Right lobe of liver (tissue), 6 donors: Measurements from ENCODE around the gene FBXO8. TPM values are rescaled to one million over a fixed set of nuclear protein-coding genes. Genes with fewer than 3 reads are reported as not detected.

Experiments used
- ATAC-seq, 4 donors: fragments of 200-7000 bp; cut with Tn5 transposase; one replicate each; pipeline ENCODE4 v1.9.1; 2020; ENCODE audit warnings: mild to moderate bottlenecking in 4 of 4, moderate library complexity in 4 of 4
- DNase-seq, 3 donors: peaks; one replicate each; pipeline ENCODE4 v3.0.0-alpha.2; 2020
- H3K27ac ChIP-seq, 3 donors: fragments of 200-600 bp; one replicate each; pipeline ENCODE4 v1.8.0; 2022
- H3K27me3 ChIP-seq, 2 donors: fragments of 200-600 bp; one replicate each; pipeline ENCODE4 v1.8.0; 2022
- H3K36me3 ChIP-seq, 4 donors: fragments of 200-600 bp; sonication (generic) in 1 of 4; one replicate each; pipeline versions ENCODE4 v1.5.1 to v1.8.0; 2017 to 2022; ENCODE audit warnings: control low read depth in 1 of 4
- H3K4me1 ChIP-seq, 4 donors: fragments of 200-600 bp; sonication (generic) in 1 of 4; one replicate each; pipeline versions ENCODE4 v1.5.1 to v1.8.0; 2017 to 2022; ENCODE audit warnings: control low read depth in 1 of 4
- H3K4me3 ChIP-seq, 3 donors: fragments of 200-600 bp; one replicate each; pipeline ENCODE4 v1.8.0; 2022
- H3K9me3 ChIP-seq, 4 donors: fragments of 200-600 bp; sonication (generic) in 1 of 4; one replicate each; pipeline versions ENCODE4 v1.5.1 to v1.8.0; 2017 to 2022; ENCODE audit warnings: control low read depth in 1 of 4
- POLR2A ChIP-seq: fragments of 450-650 bp; IDR thresholded peaks from one replicate; pipeline ENCODE4 v1.6.1; 2017; ENCODE audit warnings: antibody characterized with exemption, mild to moderate bottlenecking
- WGBS: methylation state at CpG from one replicate; pipeline ENCODE4 v1.1.6; 2018; ENCODE audit warnings: low coverage, low lambda C conversion rate; ENCODE audit not compliant: insufficient coverage; ENCODE audit errors: missing lambda C conversion rate; 5-methylcytosine and 5-hydroxymethylcytosine counted together
- intact Hi-C, 2 donors: fragments of 100-400 bp; cut with DNase I; formaldehyde crosslinking; loops; one replicate each; pipeline versions ENCODE4 v1.11.2 to v1.14.1; 2022
- total RNA-seq, 6 experiments: library from RNA; depleted of rRNA in 2 of 6; stranded (reverse); fragments of >200 nt in 2 of 6; fragmentation: NEBNext Ultra II Directional in 3 of 6; extraction: Animal tissue kit (Norgen Biotek cat#: 25700) in 3 of 6; gene quantifications; one replicate each; pipeline versions ENCODE4 v1.1.0 to v1.2.4, GENCODE V29; 2016 to 2023
- TF ChIP-seq, protein P1 (sequence below), 4 donors: fragments of 200-600 bp in 3 of 4; fragments of 450-650 bp in 1 of 4; IDR thresholded peaks; one replicate each; pipeline versions ENCODE4 v1.5.1 to v1.8.0; 2016 to 2022; ENCODE audit warnings: antibody characterized with exemption in 4 of 4, mild to moderate bottlenecking in 2 of 4
- donor health status: DM: no; HTN: yes; CAD: no.
- donor health status: DM: no; HTN: no; CAD: no.
- donor health status: DM: no; HTN: no; CAD: no.
- donor health status: DM: no; HTN: yes; CAD: no.
- donor health status: DM: no; HTN: yes; CAD: no.

FBXO8 gene
- total RNA-seq, 6 experiments from 2014 or later: 22.9 to 73.3 (median 29.3) TPM

DNA sequence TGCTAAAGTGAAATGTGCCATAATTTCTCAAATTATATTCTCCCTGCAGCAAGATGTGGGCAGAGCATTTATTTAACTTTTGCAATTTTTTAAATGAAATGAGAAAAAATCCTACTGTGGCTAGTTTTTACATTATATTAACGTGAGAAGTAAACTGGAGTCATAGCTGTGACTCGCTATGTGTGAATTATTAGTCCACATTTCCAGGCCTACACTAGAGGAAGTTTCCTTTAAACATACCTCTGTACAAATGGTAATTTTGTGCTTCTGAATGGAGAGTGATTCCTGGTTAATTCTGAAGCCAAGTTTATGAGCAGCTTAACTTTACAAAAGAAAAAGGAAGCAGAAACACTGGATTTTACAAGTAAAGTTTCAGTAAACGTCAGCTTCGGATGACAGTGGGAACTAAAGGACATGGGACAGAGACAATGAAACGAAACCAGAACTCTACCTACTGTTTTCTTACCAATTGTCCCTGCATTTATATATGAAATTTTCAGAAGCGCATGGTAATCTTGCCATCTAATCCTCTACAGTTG, 72.4 kb downstream of the FBXO8 start:
- WGBS: 38% methylated on average over 6 of the region's 6 CpGs
- no peak for TF ChIP-seq POLR2A
- TF ChIP-seq, protein P1, sequence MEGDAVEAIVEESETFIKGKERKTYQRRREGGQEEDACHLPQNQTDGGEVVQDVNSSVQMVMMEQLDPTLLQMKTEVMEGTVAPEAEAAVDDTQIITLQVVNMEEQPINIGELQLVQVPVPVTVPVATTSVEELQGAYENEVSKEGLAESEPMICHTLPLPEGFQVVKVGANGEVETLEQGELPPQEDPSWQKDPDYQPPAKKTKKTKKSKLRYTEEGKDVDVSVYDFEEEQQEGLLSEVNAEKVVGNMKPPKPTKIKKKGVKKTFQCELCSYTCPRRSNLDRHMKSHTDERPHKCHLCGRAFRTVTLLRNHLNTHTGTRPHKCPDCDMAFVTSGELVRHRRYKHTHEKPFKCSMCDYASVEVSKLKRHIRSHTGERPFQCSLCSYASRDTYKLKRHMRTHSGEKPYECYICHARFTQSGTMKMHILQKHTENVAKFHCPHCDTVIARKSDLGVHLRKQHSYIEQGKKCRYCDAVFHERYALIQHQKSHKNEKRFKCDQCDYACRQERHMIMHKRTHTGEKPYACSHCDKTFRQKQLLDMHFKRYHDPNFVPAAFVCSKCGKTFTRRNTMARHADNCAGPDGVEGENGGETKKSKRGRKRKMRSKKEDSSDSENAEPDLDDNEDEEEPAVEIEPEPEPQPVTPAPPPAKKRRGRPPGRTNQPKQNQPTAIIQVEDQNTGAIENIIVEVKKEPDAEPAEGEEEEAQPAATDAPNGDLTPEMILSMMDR (IDR thresholded peaks at IDR 0.05): no peak
- Histone ChIP-seq H3K4me1 (peaks cover 0 to 3% (median 0%) of the 10 kb centered on the region in 4 donors), H3K4me3 (no peak overlapping the region), H3K9me3 (no peaks in the 10 kb centered on the region), H3K27me3 (peaks cover 11 to 32% of the 10 kb centered on the region in 2 donors), H3K27ac (peak overlapping the region in 2 of 3 donors; percentile 20 to 25), H3K36me3 (no peaks in the 10 kb centered on the region)
- DNase-seq: no peak
- intact Hi-C loops: no loop called here
- ATAC-seq: no peak

DNA sequence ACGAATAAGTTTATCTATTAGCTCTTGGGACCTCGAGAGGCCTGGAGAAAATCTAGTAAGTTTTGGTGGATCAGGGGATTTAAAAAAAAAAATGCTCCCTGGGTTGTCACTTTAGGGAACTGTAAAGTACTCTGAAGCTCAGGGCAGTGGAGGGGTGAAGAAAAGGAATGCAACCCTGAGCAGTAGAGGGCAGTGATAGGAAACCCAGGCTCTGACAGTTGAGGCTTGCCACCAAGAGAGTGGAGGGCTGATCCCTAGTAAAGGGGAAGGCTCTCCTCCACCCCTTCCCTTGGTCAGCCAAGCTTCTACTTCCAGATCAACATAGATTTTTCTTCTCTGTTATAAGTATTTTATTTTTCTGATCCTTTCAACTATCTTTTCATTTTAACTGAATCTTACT, 73.1 kb downstream of the FBXO8 start:
- Histone ChIP-seq H3K4me3 (no peak overlapping the region), H3K9me3 (no peaks in the 10 kb centered on the region), H3K36me3 (no peaks in the 10 kb centered on the region), H3K27ac (peak overlapping the region in 1 of 3 donors; percentile 25), H3K27me3 (peaks cover 7 to 25% of the 10 kb centered on the region in 2 donors), H3K4me1 (peaks cover 0 to 3% (median 0%) of the 10 kb centered on the region in 4 donors)
- intact Hi-C loops: no loop called here
- ATAC-seq (peak in 3 of 4 donors; percentile 13 to 34 (median 33)), DNase-seq (no peak)
- 40% methylated on average over 2 of the region's 2 CpGs for WGBS
- TF ChIP-seq, protein P1 (IDR thresholded peaks at IDR 0.05): no peak
- TF ChIP-seq POLR2A: no peak

DNA sequence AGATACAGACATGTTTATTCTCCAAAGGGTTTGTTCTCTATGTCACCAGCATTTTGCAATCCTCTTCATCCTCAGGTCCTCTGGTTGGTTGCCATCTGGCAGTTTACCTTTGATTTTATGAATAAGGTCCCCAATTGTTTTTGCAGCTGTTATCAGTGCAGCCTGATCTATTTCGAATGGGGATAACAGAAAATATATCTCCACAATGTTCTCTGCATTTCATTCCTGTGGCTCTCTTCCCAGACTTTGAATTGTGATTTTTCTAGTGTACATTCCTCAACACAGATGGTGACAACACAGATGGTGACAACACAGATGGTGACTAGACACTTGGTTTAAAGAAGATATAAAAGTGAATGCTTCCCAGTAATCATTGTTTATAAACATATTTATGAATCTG, 74.1 kb downstream of the FBXO8 start:
- DNase-seq: no peak
- Histone ChIP-seq H3K4me3 (no peak overlapping the region), H3K9me3 (no peaks in the 10 kb centered on the region), H3K27me3 (peaks cover 2 to 18% of the 10 kb centered on the region in 2 donors), H3K4me1 (peaks cover 0 to 3% (median 0%) of the 10 kb centered on the region in 4 donors), H3K36me3 (no peaks in the 10 kb centered on the region), H3K27ac (peak overlapping the region in 1 of 3 donors; percentile 2)
- no peak for TF ChIP-seq POLR2A
- TF ChIP-seq, protein P1 (IDR thresholded peaks at IDR 0.05): no peak
- intact Hi-C loops: no loop called here
- no peak for ATAC-seq
- 13% methylated on average over 1 of the region's 1 CpG for WGBS

DNA sequence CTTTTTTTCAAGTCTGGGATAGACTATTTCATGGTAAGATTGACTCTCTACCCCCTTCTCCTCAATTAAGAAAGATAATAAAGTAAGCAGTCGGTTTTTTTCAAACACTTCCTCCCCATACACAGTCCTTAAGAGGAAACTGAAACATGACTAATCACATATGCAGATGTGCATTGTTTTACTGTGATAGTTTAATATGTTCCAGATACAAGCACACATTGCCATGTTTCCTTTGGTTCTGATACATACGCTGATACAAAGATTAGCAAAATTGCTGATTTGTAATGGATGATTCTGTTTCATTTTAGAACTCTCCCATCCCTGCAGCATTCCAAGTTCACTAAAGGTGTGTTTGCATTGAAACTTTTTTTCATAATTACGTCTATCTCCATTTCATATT, 76.1 kb downstream of the FBXO8 start:
- WGBS: 39% methylated on average over 3 of the region's 3 CpGs
- H3K4me1 ChIP-seq: no peaks in the 10 kb centered on the region
- H3K4me3 ChIP-seq: no peak overlapping the region
- no peak overlapping the region for H3K27ac ChIP-seq
- DNase-seq (no peak), ATAC-seq (no peak)
- peaks cover 0 to 11% of the 10 kb centered on the region in 2 donors for H3K27me3 ChIP-seq
- no peaks in the 10 kb centered on the region for H3K9me3 ChIP-seq
- intact Hi-C loops: no loop called here
- TF ChIP-seq, protein P1 (IDR thresholded peaks at IDR 0.05): no peak
- TF ChIP-seq POLR2A: no peak
- H3K36me3 ChIP-seq: no peaks in the 10 kb centered on the region
